Transverse colon (tissue), 4 donors: ENCODE measurements around the gene RNF128. TPM values are rescaled to one million over a fixed set of nuclear protein-coding genes. Genes with fewer than 3 reads are reported as not detected.

Experiments
- total RNA-seq, 4 donors: library from RNA; depleted of rRNA; stranded (reverse); fragments of >200 nt; gene quantifications; one replicate each; pipeline ENCODE4 v1.1.0, GENCODE V29; 2016

Gene RNF128
- total RNA-seq, 4 donors from 2014 or later: 6.7 to 54.8 (median 30.4) TPM

Other genes starting within 250 kb of the RNF128 start
- gene RADX, start 114.7 kb upstream of the RNF128 start, total RNA-seq: 10 to 100 TPM in 1 of 4 donors, 1 to 10 TPM in 2, not detected in 1; 1.9 to 13.8 (median 4.6) TPM
- 10 to 100 TPM in 1 of 4 donors, 1 to 10 TPM in 3; 3.7 to 13.5 (median 7.1) TPM for gene TBC1D8B, start 76.0 kb downstream of the RNF128 start, total RNA-seq
- gene RIPPLY1, start 176.6 kb downstream of the RNF128 start, total RNA-seq: not detected
- gene CLDN2, start 193.7 kb downstream of the RNF128 start, total RNA-seq: under 1 TPM in 2 of 4 donors, not detected in 2; 0.16 to 0.27 TPM